ENCODE results near the gene TUBB4B. TPM values are rescaled to one million over a fixed set of nuclear protein-coding genes. Genes with fewer than 3 reads are reported as not detected.
A peak's percentile ranks its signal among the peaks of the same experiment; 100 is the strongest.

Gene TUBB4B
- 262 and 275 TPM in 2 replicates for total RNA-seq

DNA sequence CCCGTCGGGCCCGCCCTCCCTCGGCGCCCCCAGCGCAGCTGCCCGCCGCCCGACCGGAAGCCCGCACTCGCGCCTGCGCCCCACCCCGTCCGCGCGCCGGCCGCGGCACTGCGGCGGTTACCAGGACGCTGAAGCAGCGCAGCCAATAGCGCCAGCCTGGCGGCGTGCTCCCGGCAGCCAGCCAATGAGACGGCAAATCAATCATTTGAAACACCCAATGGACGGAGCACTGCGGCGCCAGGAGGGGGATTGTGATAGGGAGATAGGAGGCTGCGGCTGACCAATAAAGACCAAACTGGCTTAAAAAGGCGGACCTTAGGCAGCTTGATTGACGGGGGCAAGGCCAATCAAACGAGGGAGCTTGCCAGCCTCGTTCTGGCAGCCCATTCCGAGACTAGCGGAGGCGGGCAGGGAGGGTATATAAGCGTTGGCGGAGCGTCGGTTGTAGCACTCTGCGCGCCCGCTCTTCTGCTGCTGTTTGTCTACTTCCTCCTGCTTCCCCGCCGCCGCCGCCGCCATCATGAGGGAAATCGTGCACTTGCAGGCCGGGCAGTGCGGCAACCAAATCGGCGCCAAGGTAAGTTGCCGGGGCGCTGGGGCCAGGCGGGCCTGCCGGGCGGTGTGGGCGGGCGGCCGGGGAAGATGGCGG is at the start of gene TUBB4B:
TUBB4B (plus strand) TSS at position 447 of the 649 bp plus-strand sequence; CDS start at position 521, 74 bp downstream.
- peaks cover 10% of the 10 kb centered on the region for H3K36me3 ChIP-seq (ENCODE audit: control insufficient read depth, insufficient read depth, low read length)
- TF ChIP-seq, protein P1, sequence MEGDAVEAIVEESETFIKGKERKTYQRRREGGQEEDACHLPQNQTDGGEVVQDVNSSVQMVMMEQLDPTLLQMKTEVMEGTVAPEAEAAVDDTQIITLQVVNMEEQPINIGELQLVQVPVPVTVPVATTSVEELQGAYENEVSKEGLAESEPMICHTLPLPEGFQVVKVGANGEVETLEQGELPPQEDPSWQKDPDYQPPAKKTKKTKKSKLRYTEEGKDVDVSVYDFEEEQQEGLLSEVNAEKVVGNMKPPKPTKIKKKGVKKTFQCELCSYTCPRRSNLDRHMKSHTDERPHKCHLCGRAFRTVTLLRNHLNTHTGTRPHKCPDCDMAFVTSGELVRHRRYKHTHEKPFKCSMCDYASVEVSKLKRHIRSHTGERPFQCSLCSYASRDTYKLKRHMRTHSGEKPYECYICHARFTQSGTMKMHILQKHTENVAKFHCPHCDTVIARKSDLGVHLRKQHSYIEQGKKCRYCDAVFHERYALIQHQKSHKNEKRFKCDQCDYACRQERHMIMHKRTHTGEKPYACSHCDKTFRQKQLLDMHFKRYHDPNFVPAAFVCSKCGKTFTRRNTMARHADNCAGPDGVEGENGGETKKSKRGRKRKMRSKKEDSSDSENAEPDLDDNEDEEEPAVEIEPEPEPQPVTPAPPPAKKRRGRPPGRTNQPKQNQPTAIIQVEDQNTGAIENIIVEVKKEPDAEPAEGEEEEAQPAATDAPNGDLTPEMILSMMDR (IDR thresholded peaks at IDR 0.05; ENCODE audit: insufficient read depth, low read length, poor library complexity, severe bottlenecking), result no peak
- peak; percentile 98 for DNase-seq (ENCODE audit: low read depth)
- peak within 1 kb of the TSS; percentile 96 for H3K4me3 ChIP-seq (ENCODE audit: low read depth, low read length)
- peaks cover 4% of the 10 kb centered on the region for H3K27me3 ChIP-seq (ENCODE audit: control insufficient read depth, insufficient read depth, low read length)

DNA sequence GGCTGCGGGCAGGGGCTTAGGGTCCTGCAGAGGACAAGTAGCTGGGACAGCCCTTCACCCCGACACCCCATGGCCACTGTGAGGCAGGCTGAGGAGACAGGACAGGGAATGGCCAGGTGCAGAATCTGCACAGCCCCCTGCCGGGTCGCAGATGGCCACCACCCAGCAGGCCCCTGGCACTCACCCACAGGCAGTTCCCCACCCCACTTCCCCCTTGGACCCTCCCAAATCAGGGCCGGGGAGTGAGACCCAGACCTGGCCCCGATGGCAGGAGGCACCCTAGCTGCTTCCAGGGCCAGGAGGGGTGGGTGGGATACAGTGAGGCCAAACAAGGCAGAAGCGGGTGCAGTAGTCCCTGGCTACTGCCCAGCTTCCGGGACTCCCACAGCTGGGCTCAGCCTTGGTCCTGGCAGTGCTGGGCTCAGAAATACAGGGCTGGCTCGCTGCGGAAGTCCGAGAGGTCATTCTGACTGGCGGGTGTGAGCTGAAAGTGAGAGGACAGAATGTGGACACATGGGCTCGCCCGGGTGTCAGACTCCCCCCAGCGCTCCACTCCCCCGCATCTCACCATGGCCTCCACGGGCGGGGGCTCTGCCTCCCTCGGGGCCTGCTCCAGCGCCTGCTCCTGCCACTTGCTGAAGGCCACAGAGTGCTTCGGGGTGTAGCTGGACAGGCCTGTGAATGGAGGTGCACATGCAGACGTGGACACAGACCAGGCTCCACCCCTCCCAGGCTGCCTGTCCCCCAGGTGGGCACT is 49.2 kb upstream of the TUBB4B start:
- no peak overlapping the region for H3K4me3 ChIP-seq (ENCODE audit: low read depth, low read length)
- TF ChIP-seq, protein P1 (IDR thresholded peaks at IDR 0.05; ENCODE audit: insufficient read depth, low read length, poor library complexity, severe bottlenecking), result no peak
- no peaks in the 10 kb centered on the region for H3K27me3 ChIP-seq (ENCODE audit: control insufficient read depth, insufficient read depth, low read length)
- no peak for DNase-seq (ENCODE audit: low read depth)
- H3K36me3 ChIP-seq (ENCODE audit: control insufficient read depth, insufficient read depth, low read length), result no peaks in the 10 kb centered on the region

DNA sequence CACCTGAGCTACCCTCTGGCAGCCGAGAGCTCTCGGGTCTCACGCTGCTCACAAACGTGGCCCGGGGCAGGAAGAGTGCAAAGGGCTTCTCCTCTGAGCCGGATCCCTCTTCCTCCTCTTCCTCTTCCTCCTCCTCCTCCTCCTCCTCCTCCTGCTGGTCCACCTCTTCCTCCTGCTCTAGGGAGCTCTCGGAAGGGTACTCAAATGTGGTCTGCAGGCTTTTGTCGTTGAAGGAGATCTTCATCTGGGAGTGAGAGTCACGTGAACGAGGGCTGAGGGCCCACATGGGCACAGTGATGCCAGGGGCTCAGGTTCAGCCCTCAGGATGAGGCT is 48.7 kb upstream of the TUBB4B start:
- H3K27me3 ChIP-seq (ENCODE audit: control insufficient read depth, insufficient read depth, low read length), result no peaks in the 10 kb centered on the region
- TF ChIP-seq, protein P1 (IDR thresholded peaks at IDR 0.05; ENCODE audit: insufficient read depth, low read length, poor library complexity, severe bottlenecking), result no peak
- H3K4me3 ChIP-seq (ENCODE audit: low read depth, low read length), result no peak overlapping the region
- DNase-seq (ENCODE audit: low read depth), result no peak
- no peaks in the 10 kb centered on the region for H3K36me3 ChIP-seq (ENCODE audit: control insufficient read depth, insufficient read depth, low read length)

DNA sequence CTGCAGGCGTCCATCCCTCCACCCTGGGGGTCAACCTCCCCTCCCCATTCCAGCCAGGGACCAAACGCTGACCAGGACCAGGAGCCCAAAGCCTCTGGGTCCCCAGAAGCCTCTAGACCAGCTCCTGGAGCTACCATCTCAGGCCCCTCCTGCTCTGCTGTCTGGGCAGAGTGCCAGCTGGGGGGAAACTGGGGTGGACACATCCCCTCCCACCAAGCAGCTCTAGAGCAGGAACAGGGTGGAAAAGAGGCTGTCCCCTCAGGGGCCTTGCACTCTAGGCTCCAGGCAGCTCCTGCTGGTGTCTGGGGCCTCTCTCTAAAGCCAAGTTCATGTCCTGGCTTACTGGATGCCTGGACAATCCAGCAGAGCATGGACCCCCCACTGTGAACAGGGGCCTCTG is 48.2 kb upstream of the TUBB4B start:
- H3K4me3 ChIP-seq (ENCODE audit: low read depth, low read length), result no peak overlapping the region
- H3K27me3 ChIP-seq (ENCODE audit: control insufficient read depth, insufficient read depth, low read length), result no peaks in the 10 kb centered on the region
- no peak for DNase-seq (ENCODE audit: low read depth)
- TF ChIP-seq, protein P1 (IDR thresholded peaks at IDR 0.05; ENCODE audit: insufficient read depth, low read length, poor library complexity, severe bottlenecking), result no peak
- no peaks in the 10 kb centered on the region for H3K36me3 ChIP-seq (ENCODE audit: control insufficient read depth, insufficient read depth, low read length)

DNA sequence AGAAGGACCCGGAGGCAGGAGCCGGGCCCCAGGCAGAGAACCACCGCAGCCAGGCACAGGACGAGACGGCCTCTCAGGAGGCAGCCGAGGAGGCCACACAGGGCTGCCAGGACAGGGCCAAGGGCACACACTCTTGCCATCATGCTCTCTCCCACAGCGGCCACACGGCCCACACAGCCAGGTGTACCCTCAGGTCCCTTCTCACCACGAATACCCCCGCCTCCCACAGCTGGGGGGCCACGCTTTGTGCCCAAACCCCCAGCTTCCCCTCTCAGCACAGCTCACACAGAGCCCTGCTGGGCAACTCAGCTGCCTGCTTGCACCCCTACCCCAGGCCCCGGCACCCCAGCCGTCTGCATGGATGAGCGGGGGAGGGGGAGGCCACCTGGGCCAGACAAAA is 47.3 kb upstream of the TUBB4B start:
- no peak for DNase-seq (ENCODE audit: low read depth)
- TF ChIP-seq, protein P1 (IDR thresholded peaks at IDR 0.05; ENCODE audit: insufficient read depth, low read length, poor library complexity, severe bottlenecking), result no peak
- Histone ChIP-seq H3K27me3 (ENCODE audit: control insufficient read depth, insufficient read depth, low read length) (no peaks in the 10 kb centered on the region), H3K4me3 (ENCODE audit: low read depth, low read length) (no peak overlapping the region), H3K36me3 (ENCODE audit: control insufficient read depth, insufficient read depth, low read length) (no peaks in the 10 kb centered on the region)

All from kidney epithelial cell (primary cell).